Large intestine (tissue), 3 donors: Measurements from ENCODE around the gene AIP. TPM values are rescaled to one million over a fixed set of nuclear protein-coding genes. Genes with fewer than 3 reads are reported as not detected.

Experiments used
- DNase-seq, 2 donors: peaks; one replicate each; pipeline versions ENCODE4 v3.0.0 to v3.0.0-alpha.2; 2013
- H3K27ac ChIP-seq: one replicate; pipeline ENCODE4 v1.5.1; 2013; ENCODE audit warnings: low read length
- H3K27me3 ChIP-seq: 2 replicates; pipeline ENCODE4 v1.6.1; 2013; ENCODE audit warnings: low read length; ENCODE audit not compliant: control insufficient read depth, insufficient read depth
- H3K36me3 ChIP-seq: 2 replicates; pipeline ENCODE4 v1.6.1; 2013; ENCODE audit warnings: low read length; ENCODE audit not compliant: control insufficient read depth, insufficient read depth
- H3K4me1 ChIP-seq: one replicate; pipeline ENCODE4 v1.6.1; 2013; ENCODE audit warnings: low read length; ENCODE audit not compliant: control insufficient read depth, insufficient read depth
- H3K4me3 ChIP-seq: one replicate; pipeline ENCODE4 v1.5.1; 2013; ENCODE audit warnings: low read length
- H3K9me3 ChIP-seq: one replicate; pipeline ENCODE4 v1.6.1; 2013; ENCODE audit warnings: mild to moderate bottlenecking, low read depth, low read length, moderate library complexity; ENCODE audit not compliant: control insufficient read depth
- WGBS: methylation state at CpG from one replicate; pipeline ENCODE4 v1.1.5; 2013; ENCODE audit warnings: low lambda C conversion rate; ENCODE audit not compliant: insufficient coverage; 5-methylcytosine and 5-hydroxymethylcytosine counted together
- polyA plus RNA-seq: library from polyadenylated mRNA; unstranded; fragments of 120-200 nt; gene quantifications from one replicate; pipeline ENCODE4 v1.2.1, GENCODE V29; 2013

The AIP gene
- polyA plus RNA-seq, 1 donor = 48.0 TPM

- Histone ChIP-seq H3K27me3 (no peaks in the 10 kb centered on the region), H3K9me3 (no peaks in the 10 kb centered on the region), H3K36me3 (peaks cover 61% of the 10 kb centered on the region), H3K4me3 (no peak overlapping the region), H3K4me1 (no peaks in the 10 kb centered on the region), H3K27ac (no peak overlapping the region)
- no peak for DNase-seq
- WGBS = 74% methylated on average over 3 of the region's 25 CpGs
These were observed 6.5 kb downstream of the AIP start for GRCh38 chr11:67489203-67489884.

- H3K36me3 ChIP-seq = peaks cover 67% of the 10 kb centered on the region
- DNase-seq = no peak
- no peaks in the 10 kb centered on the region for H3K4me1 ChIP-seq
- no peak overlapping the region for H3K27ac ChIP-seq
- H3K27me3 ChIP-seq = no peaks in the 10 kb centered on the region
- H3K4me3 ChIP-seq = no peak overlapping the region
- WGBS = no CpG with 5 or more reads among the region's 23 CpGs
- H3K9me3 ChIP-seq = peaks cover 5% of the 10 kb centered on the region
These were observed 7.3 kb downstream of the AIP start for GRCh38 chr11:67489885-67490726.

- Histone ChIP-seq H3K4me1 (no peaks in the 10 kb centered on the region), H3K4me3 (no peak overlapping the region), H3K36me3 (peaks cover 72% of the 10 kb centered on the region), H3K27me3 (no peaks in the 10 kb centered on the region), H3K9me3 (peaks cover 5% of the 10 kb centered on the region), H3K27ac (no peak overlapping the region)
- no CpG with 5 or more reads among the region's 15 CpGs for WGBS
- no peak for DNase-seq
These were observed 7.9 kb downstream of the AIP start for GRCh38 chr11:67490727-67491065.

GRCh38 chr11:67491276-67492068, 8.6 kb downstream of the AIP start:
- Histone ChIP-seq H3K36me3 (peaks cover 79% of the 10 kb centered on the region), H3K27me3 (no peaks in the 10 kb centered on the region), H3K27ac (no peak overlapping the region), H3K4me1 (no peaks in the 10 kb centered on the region), H3K9me3 (peaks cover 5% of the 10 kb centered on the region), H3K4me3 (no peak overlapping the region)
- DNase-seq = no peak
- no CpG with 5 or more reads among the region's 24 CpGs for WGBS

GRCh38 chr11:67492069-67492727, 9.4 kb downstream of the AIP start:
- WGBS = no CpG with 5 or more reads among the region's 19 CpGs
- H3K36me3 ChIP-seq = peaks cover 81% of the 10 kb centered on the region
- no peak for DNase-seq

GRCh38 chr11:67492801-67493547, 10.1 kb downstream of the AIP start:
- Histone ChIP-seq H3K36me3 (peaks cover 81% of the 10 kb centered on the region), H3K4me1 (no peaks in the 10 kb centered on the region), H3K27ac (no peak overlapping the region), H3K27me3 (no peaks in the 10 kb centered on the region), H3K9me3 (peaks cover 5% of the 10 kb centered on the region), H3K4me3 (no peak overlapping the region)
- WGBS = no CpG with 5 or more reads among the region's 46 CpGs
- DNase-seq = no peak

More at GRCh38 chr11:67492069-67492727, 9.4 kb downstream of the AIP start:
- H3K4me1 ChIP-seq = no peaks in the 10 kb centered on the region
- H3K9me3 ChIP-seq = peaks cover 5% of the 10 kb centered on the region
- no peak overlapping the region for H3K27ac ChIP-seq
- no peaks in the 10 kb centered on the region for H3K27me3 ChIP-seq
- no peak overlapping the region for H3K4me3 ChIP-seq

GRCh38 chr11:67493548-67494370, 10.9 kb downstream of the AIP start:
- Histone ChIP-seq H3K9me3 (peaks cover 5% of the 10 kb centered on the region), H3K36me3 (peaks cover 87% of the 10 kb centered on the region), H3K27me3 (no peaks in the 10 kb centered on the region), H3K4me3 (no peak overlapping the region), H3K4me1 (no peaks in the 10 kb centered on the region), H3K27ac (no peak overlapping the region)
- no CpG with 5 or more reads among the region's 65 CpGs for whole genome bisulfite sequencing
- no peak for DNase-seq

- no peaks in the 10 kb centered on the region for H3K4me1 ChIP-seq
- WGBS = 96% methylated on average over 5 of the region's 59 CpGs
- peaks cover 5% of the 10 kb centered on the region for H3K9me3 ChIP-seq
- H3K4me3 ChIP-seq = no peak overlapping the region
- H3K27me3 ChIP-seq = no peaks in the 10 kb centered on the region
- no peak for DNase-seq
- no peak overlapping the region for H3K27ac ChIP-seq
- peaks cover 85% of the 10 kb centered on the region for H3K36me3 ChIP-seq
These were observed 11.8 kb downstream of the AIP start for GRCh38 chr11:67494371-67495233.
